Measurements from ENCODE around the gene ATG10. TPM values are rescaled to one million over a fixed set of nuclear protein-coding genes. Genes with fewer than 3 reads are reported as not detected.
"Not testable (repeated sequence)": the region's sequence is repeated elsewhere in the genome, so short reads cannot be mapped to it uniquely, and the experiment has no call there.

The ATG10 gene
- total RNA-seq, 4 donors from 2014 or later = 4.8 to 13.7 (median 8.4) TPM

GRCh38 chr5:82023644-82024043, 51.8 kb downstream of the ATG10 start:
- WGBS, 2 donors = 67 to 74% methylated on average over 3 of the region's 3 CpGs
- intact Hi-C loops (cut with DNase I; ENCODE audit: low total_unique reads) = no loop called here
- no peak for DNase-seq (ENCODE audit: low spot score in 2 of 2)
- no peak overlapping the region for H3K4me3 ChIP-seq (ENCODE audit: low read depth, poor library complexity, severe bottlenecking)
- no peak for TF ChIP-seq POLR2A (IDR thresholded peaks at IDR 0.05)
- TF ChIP-seq, protein P1, sequence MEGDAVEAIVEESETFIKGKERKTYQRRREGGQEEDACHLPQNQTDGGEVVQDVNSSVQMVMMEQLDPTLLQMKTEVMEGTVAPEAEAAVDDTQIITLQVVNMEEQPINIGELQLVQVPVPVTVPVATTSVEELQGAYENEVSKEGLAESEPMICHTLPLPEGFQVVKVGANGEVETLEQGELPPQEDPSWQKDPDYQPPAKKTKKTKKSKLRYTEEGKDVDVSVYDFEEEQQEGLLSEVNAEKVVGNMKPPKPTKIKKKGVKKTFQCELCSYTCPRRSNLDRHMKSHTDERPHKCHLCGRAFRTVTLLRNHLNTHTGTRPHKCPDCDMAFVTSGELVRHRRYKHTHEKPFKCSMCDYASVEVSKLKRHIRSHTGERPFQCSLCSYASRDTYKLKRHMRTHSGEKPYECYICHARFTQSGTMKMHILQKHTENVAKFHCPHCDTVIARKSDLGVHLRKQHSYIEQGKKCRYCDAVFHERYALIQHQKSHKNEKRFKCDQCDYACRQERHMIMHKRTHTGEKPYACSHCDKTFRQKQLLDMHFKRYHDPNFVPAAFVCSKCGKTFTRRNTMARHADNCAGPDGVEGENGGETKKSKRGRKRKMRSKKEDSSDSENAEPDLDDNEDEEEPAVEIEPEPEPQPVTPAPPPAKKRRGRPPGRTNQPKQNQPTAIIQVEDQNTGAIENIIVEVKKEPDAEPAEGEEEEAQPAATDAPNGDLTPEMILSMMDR (IDR thresholded peaks at IDR 0.05) = no peak

DNA sequence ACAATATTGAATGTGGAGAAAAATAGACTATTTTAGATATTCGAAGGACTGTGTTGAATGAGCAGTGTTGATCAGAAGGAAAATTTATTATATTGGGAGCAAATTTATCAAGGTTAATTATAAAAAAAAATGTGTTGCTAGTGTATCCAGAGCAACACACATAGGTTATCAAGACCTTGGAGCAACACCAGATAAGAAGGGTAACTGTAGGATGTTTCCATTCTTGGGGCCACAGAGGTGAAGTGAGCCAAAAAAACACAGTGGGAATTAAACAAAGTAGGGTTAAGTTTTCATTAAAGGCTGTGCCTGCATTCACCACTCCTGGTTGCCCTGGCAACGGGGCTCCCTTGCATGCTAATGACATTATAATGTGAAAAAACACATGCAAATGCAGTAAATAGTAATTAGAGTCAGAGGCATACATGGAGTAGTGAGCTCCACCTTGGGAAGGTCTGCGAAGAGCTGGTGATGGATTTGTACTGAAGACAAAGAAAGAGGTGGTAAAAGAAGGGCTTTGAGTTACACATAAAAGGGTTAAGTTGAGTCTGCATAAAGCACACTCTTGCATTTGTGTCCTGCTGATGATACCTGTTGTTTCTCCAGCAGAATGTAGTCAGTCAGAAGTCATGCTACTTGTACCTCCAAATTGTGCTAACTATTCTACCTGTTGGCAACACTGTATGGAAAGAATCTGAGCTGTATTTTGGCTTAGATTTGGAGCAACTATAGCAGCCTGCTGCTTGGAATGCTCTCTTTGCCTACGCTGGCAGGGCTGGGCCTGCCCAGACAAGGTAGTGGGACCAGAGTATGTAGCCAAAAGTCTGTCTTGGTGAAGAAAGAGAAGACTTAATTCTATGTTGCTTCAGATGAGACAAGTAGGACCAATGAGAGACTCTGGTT, 59.6 kb downstream of the ATG10 start:
- TF ChIP-seq POLR2A (IDR thresholded peaks at IDR 0.05) = no peak
- TF ChIP-seq, protein P1 (IDR thresholded peaks at IDR 0.05) = no peak
- intact Hi-C loops (cut with DNase I; ENCODE audit: low total_unique reads) = no loop called here
- no peak for DNase-seq (ENCODE audit: low spot score in 2 of 2)
- 58 to 68% methylated on average over 4 of the region's 4 CpGs for WGBS, 2 donors
- H3K4me3 ChIP-seq (ENCODE audit: low read depth, poor library complexity, severe bottlenecking) = no peak overlapping the region

DNA sequence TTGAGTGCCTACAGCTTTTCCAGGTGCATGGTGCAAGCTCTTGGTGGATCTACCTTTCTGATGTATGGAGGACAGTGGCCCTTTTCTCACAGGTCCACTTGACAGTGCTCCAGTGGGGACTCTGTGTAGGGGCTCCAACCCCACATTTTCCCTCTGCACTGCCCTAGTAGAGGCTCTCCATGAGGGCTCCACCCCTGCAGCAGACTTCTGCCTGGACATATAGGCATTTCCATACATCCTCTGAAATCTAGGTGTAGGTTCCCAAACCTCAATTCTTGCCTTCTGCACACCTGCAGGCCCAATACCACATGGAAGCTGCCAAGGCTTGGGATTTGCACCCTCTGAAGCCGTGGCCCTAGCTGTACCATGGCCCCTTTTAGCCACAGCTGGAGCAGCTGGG, 71.1 kb downstream of the ATG10 start:
- H3K4me3 ChIP-seq (ENCODE audit: low read depth, poor library complexity, severe bottlenecking); DNase-seq (ENCODE audit: low spot score in 2 of 2); intact Hi-C loops (cut with DNase I; ENCODE audit: low total_unique reads): not testable (repeated sequence)
- 100% methylated on average over 1 of the region's 1 CpG for WGBS, 2 donors

DNA sequence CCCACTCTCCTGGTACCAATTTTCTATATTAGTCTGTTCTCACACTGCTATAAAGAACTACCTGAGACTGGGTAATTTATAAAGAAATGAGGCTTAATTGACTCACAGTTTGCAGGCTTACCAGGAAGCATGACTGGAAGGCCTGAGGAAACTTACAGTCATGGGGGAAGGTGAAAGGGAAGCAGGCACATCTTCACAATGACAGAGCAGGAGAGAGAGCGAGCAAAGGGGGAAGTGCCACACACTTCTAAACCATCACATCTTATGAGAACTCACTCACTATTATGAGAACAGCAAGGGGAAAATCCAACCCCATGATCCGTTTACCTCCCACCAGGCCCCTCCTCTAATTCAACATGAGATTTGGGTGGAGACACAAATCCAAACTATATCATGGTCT, 72.2 kb downstream of the ATG10 start:
- intact Hi-C loops (cut with DNase I; ENCODE audit: low total_unique reads) = no loop called here
- no peak overlapping the region for H3K4me3 ChIP-seq (ENCODE audit: low read depth, poor library complexity, severe bottlenecking)
- 77 to 89% methylated on average over 2 of the region's 2 CpGs for WGBS, 2 donors
- DNase-seq (ENCODE audit: low spot score in 2 of 2) = no peak
- no peak for TF ChIP-seq POLR2A (IDR thresholded peaks at IDR 0.05)
- TF ChIP-seq, protein P1 (IDR thresholded peaks at IDR 0.05) = no peak

GRCh38 chr5:82045554-82046275, 73.9 kb downstream of the ATG10 start:
- TF ChIP-seq, protein P1 (IDR thresholded peaks at IDR 0.05) = no peak
- TF ChIP-seq POLR2A (IDR thresholded peaks at IDR 0.05) = no peak
- 34 to 37% methylated on average over 3 of the region's 3 CpGs for WGBS, 2 donors
- intact Hi-C loops (cut with DNase I; ENCODE audit: low total_unique reads) = no loop called here
- no peak overlapping the region for H3K4me3 ChIP-seq (ENCODE audit: low read depth, poor library complexity, severe bottlenecking)
- DNase-seq (ENCODE audit: low spot score in 2 of 2) = no peak

- no peak for TF ChIP-seq POLR2A (IDR thresholded peaks at IDR 0.05)
- TF ChIP-seq, protein P1 (IDR thresholded peaks at IDR 0.05) = no peak
- intact Hi-C loops (cut with DNase I; ENCODE audit: low total_unique reads) = no loop called here
- WGBS, 2 donors = 29 to 35% methylated on average over 2 of the region's 2 CpGs
- H3K4me3 ChIP-seq (ENCODE audit: low read depth, poor library complexity, severe bottlenecking) = no peak overlapping the region
- no peak for DNase-seq (ENCODE audit: low spot score in 2 of 2)
Measured at GRCh38 chr5:82046276-82046647, 74.4 kb downstream of the ATG10 start.

Data from lower leg skin (tissue), 4 donors.